Kidney epithelial cell (primary cell): ENCODE results near the gene ENTHD1. TPM values are rescaled to one million over a fixed set of nuclear protein-coding genes. Genes with fewer than 3 reads are reported as not detected.

Source experiments
- DNase-seq: peaks from one replicate; pipeline ENCODE4 v3.0.0-alpha.2; 2010; ENCODE audit warnings: low read depth
- H3K27me3 ChIP-seq: 2 replicates; pipeline ENCODE4 v1.6.0; 2011; ENCODE audit warnings: low read length; ENCODE audit not compliant: control insufficient read depth, insufficient read depth
- H3K36me3 ChIP-seq: 2 replicates; pipeline ENCODE4 v1.5.1; 2011; ENCODE audit warnings: low read length; ENCODE audit not compliant: control insufficient read depth, insufficient read depth
- H3K4me3 ChIP-seq: 2 replicates; pipeline ENCODE4 v1.5.1; 2011; ENCODE audit warnings: low read depth, mild to moderate bottlenecking, control low read depth, low read length
- CTCF ChIP-seq: IDR thresholded peaks from 2 replicates; pipeline ENCODE4 v1.5.1; 2011; ENCODE audit warnings: mild to moderate bottlenecking, moderate library complexity, low read length, control low read depth, inconsistent platforms; ENCODE audit not compliant: insufficient read depth, poor library complexity, severe bottlenecking
- total RNA-seq: library from RNA; depleted of rRNA; stranded (reverse); fragments of >200 nt; gene quantifications from 2 replicates; pipeline ENCODE4 v1.2.3, GENCODE V29; 2015

The ENTHD1 gene
- total RNA-seq, 1 donor from 2014 or later = not detected

- no peak for TF ChIP-seq CTCF
- no peak for DNase-seq
- Histone ChIP-seq H3K4me3 (no peak overlapping the region), H3K36me3 (no peaks in the 10 kb centered on the region), H3K27me3 (peaks cover 23% of the 10 kb centered on the region)
Measured at GRCh38 chr22:39920134-39920743, 26.7 kb upstream of the ENTHD1 start.

- H3K36me3 ChIP-seq = no peaks in the 10 kb centered on the region
- H3K4me3 ChIP-seq = no peak overlapping the region
- H3K27me3 ChIP-seq = peaks cover 35% of the 10 kb centered on the region
- no peak for DNase-seq
- TF ChIP-seq CTCF = no peak
Measured at GRCh38 chr22:39917776-39918495, 24.4 kb upstream of the ENTHD1 start.

DNA sequence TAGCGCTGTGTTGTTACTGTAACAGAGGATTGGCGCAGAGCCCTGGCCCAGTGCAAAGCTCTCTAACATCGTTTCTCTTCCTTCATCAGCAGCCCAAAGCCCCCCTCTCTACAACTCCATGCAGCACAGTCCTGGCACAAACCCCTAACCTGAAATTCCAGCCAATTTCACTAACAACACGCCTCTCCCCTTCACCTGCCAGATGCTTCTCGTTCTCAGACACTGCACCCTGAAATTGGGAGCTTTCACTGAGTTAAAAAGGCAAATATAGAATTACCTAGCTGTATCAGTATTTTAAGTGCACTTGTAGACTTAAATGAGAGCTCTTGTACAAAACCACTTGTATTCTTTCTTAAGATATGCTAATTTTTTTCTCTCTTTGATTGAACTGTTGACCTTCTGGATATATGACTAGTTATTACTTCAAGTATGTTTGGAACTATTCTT is 23.7 kb upstream of the ENTHD1 start:
- no peaks in the 10 kb centered on the region for H3K36me3 ChIP-seq
- H3K4me3 ChIP-seq = no peak overlapping the region
- DNase-seq = no peak
- TF ChIP-seq CTCF = no peak
- peaks cover 33% of the 10 kb centered on the region for H3K27me3 ChIP-seq

DNA sequence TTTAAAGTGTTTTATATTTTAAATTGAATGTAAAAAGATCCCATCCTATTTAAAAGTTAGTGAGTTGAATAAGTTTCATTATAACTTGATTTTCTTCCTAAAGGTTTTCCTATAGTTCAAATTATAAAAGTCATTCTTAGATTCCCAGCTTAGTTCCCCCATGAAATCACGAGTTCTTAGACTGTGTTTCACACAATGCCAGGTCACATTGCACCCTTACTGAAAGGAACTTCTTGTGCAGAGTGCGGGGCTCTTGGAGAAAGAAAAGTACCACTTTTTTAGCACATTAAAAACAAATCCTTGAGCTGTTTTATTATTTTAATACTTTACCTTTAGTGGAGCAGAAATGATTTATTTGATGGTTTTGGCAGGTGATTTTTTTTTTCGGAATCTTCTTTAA is 22.9 kb upstream of the ENTHD1 start:
- Histone ChIP-seq H3K36me3 (no peaks in the 10 kb centered on the region), H3K4me3 (no peak overlapping the region), H3K27me3 (peaks cover 33% of the 10 kb centered on the region)
- no peak for TF ChIP-seq CTCF
- DNase-seq = no peak

GRCh38 chr22:39915295-39915726 is 21.8 kb upstream of the ENTHD1 start:
- H3K36me3 ChIP-seq = no peaks in the 10 kb centered on the region
- peaks cover 31% of the 10 kb centered on the region for H3K27me3 ChIP-seq
- no peak for DNase-seq
- TF ChIP-seq CTCF = no peak
- H3K4me3 ChIP-seq = no peak overlapping the region
